Ectodermal cell (in vitro differentiated cells): ENCODE results near the gene NCBP3.

Experiments used
- H3K27ac ChIP-seq: 2 replicates; pipeline ENCODE4 v1.7.0; 2013; ENCODE audit warnings: mild to moderate bottlenecking, low read depth, low read length; ENCODE audit not compliant: insufficient read depth, poor library complexity, severe bottlenecking
- H3K27me3 ChIP-seq: 2 replicates; pipeline ENCODE4 v1.7.0; 2013; ENCODE audit warnings: mild to moderate bottlenecking, low read length; ENCODE audit not compliant: insufficient read depth, control insufficient read depth, poor library complexity, severe bottlenecking
- H3K36me3 ChIP-seq: one replicate; pipeline ENCODE4 v1.7.0; 2013; ENCODE audit warnings: low read length; ENCODE audit not compliant: control insufficient read depth, insufficient read depth
- H3K4me1 ChIP-seq: one replicate; pipeline ENCODE4 v1.7.0; 2013; ENCODE audit warnings: low read length; ENCODE audit not compliant: control insufficient read depth, insufficient read depth
- H3K4me3 ChIP-seq: 2 replicates; pipeline ENCODE4 v1.7.0; 2013; ENCODE audit warnings: low read depth, low read length, control low read depth; ENCODE audit not compliant: insufficient read depth
- H3K9me3 ChIP-seq: 2 replicates; pipeline ENCODE4 v1.7.0; 2013; ENCODE audit warnings: mild to moderate bottlenecking, low read length, moderate library complexity; ENCODE audit not compliant: control insufficient read depth
- WGBS, 2 experiments: methylation state at CpG; one replicate each; pipeline ENCODE4 v1.1.7; 2013; ENCODE audit warnings: missing lambda C conversion rate in 2 of 2; 5-methylcytosine and 5-hydroxymethylcytosine counted together

The NCBP3 gene

GRCh38 chr17:3828852-3829232 is 17.2 kb downstream of the NCBP3 start:
- Histone ChIP-seq H3K27ac (no peak overlapping the region), H3K36me3 (peaks cover 36% of the 10 kb centered on the region), H3K4me3 (no peak overlapping the region), H3K4me1 (no peaks in the 10 kb centered on the region), H3K27me3 (no peaks in the 10 kb centered on the region), H3K9me3 (no peaks in the 10 kb centered on the region)
- 96 to 98% methylated on average over 7 of the region's 7 CpGs for WGBS, 2 experiments

- Histone ChIP-seq H3K36me3 (peaks cover 42% of the 10 kb centered on the region), H3K27ac (no peak overlapping the region), H3K27me3 (no peaks in the 10 kb centered on the region), H3K9me3 (no peaks in the 10 kb centered on the region), H3K4me3 (no peak overlapping the region), H3K4me1 (no peaks in the 10 kb centered on the region)
- WGBS, 2 experiments: 91 to 96% methylated on average over 7 of the region's 7 CpGs
Observed at GRCh38 chr17:3828151-3828851, 17.7 kb downstream of the NCBP3 start.

GRCh38 chr17:3827124-3827773 is 18.8 kb downstream of the NCBP3 start:
- Histone ChIP-seq H3K36me3 (peaks cover 36% of the 10 kb centered on the region), H3K27ac (no peak overlapping the region), H3K27me3 (no peaks in the 10 kb centered on the region), H3K4me3 (no peak overlapping the region), H3K9me3 (no peaks in the 10 kb centered on the region), H3K4me1 (no peaks in the 10 kb centered on the region)
- WGBS, 2 experiments: 75 to 85% methylated on average over 4 to 6 of the region's 6 CpGs

- Histone ChIP-seq H3K9me3 (no peaks in the 10 kb centered on the region), H3K27ac (no peak overlapping the region), H3K4me3 (no peak overlapping the region), H3K27me3 (no peaks in the 10 kb centered on the region), H3K4me1 (no peaks in the 10 kb centered on the region), H3K36me3 (peaks cover 43% of the 10 kb centered on the region)
- WGBS, 2 experiments: 89 to 95% methylated on average over 4 of the region's 4 CpGs
Observed at GRCh38 chr17:3826191-3826590, 19.9 kb downstream of the NCBP3 start.

DNA sequence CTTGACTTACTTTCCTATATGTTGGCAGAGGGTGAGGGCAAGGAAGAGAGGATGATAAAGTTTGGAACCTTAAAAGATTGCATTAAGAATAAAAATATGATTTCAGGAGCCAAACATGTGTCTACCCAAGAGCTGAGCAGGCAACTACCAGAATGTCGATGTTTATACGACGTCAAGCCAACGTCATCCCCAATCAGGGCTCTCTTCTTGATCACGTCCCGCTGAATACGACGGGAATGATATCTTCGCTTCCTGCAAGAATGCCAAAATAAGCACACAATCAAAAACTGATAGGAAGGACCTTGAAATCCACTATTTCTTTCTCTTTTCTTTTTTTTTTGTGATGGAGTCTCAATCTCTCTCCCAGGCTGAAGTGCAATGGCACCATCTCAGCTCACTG is 24.9 kb downstream of the NCBP3 start:
- H3K27me3 ChIP-seq: no peaks in the 10 kb centered on the region
- H3K4me1 ChIP-seq: no peaks in the 10 kb centered on the region
- H3K27ac ChIP-seq: no peak overlapping the region
- 94 to 97% methylated on average over 9 of the region's 9 CpGs for WGBS, 2 experiments
- peaks cover 42% of the 10 kb centered on the region for H3K36me3 ChIP-seq
- no peaks in the 10 kb centered on the region for H3K9me3 ChIP-seq
- H3K4me3 ChIP-seq: no peak overlapping the region

GRCh38 chr17:3818786-3819185 is 27.3 kb downstream of the NCBP3 start:
- no peak overlapping the region for H3K27ac ChIP-seq
- WGBS, 2 experiments: 94 to 95% methylated on average over 6 of the region's 6 CpGs

DNA sequence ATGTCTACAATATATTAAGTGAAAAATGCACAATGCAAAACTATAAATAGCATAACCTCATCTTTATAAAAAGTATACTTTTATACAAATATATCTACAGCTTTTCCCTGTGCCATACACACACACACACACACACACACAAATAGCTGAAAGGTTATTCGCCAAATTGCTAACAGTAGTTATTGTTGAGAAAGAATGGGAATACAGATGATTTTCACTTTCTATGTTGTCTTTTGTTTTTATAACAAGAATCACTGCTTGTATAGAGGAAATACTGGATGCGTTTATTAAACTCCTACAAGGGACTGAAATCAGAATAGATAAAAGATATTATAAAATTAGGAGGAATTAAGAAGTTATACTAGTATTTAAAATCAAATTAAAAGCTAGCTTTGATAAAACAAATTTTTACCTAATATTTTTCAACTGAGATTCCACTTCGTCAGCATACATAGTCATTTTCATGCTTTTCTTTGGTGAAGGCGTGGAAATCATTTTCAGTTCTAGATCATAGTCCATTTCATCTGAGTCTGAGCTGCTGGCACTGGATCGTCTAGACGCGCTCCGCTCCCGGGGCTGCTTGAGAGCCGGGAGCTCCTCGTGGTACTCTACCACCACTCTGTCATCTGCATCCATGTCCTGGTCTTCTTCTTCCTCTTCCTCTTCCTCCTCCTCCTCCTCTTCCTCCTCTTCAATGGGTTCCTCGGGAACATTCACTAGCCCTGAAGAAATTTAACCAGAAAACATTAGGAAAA is 28.0 kb downstream of the NCBP3 start:
- no peak overlapping the region for H3K4me3 ChIP-seq
- H3K4me1 ChIP-seq: no peaks in the 10 kb centered on the region
- no peaks in the 10 kb centered on the region for H3K27me3 ChIP-seq
- H3K9me3 ChIP-seq: no peaks in the 10 kb centered on the region
- WGBS, 2 experiments: 96% methylated on average over 10 to 11 of the region's 12 CpGs
- H3K27ac ChIP-seq: no peak overlapping the region
- H3K36me3 ChIP-seq: peaks cover 39% of the 10 kb centered on the region

More at GRCh38 chr17:3818786-3819185, 27.3 kb downstream of the NCBP3 start:
- H3K36me3 ChIP-seq: peaks cover 37% of the 10 kb centered on the region
- H3K4me1 ChIP-seq: no peaks in the 10 kb centered on the region
- no peaks in the 10 kb centered on the region for H3K27me3 ChIP-seq
- no peak overlapping the region for H3K4me3 ChIP-seq
- no peaks in the 10 kb centered on the region for H3K9me3 ChIP-seq

DNA sequence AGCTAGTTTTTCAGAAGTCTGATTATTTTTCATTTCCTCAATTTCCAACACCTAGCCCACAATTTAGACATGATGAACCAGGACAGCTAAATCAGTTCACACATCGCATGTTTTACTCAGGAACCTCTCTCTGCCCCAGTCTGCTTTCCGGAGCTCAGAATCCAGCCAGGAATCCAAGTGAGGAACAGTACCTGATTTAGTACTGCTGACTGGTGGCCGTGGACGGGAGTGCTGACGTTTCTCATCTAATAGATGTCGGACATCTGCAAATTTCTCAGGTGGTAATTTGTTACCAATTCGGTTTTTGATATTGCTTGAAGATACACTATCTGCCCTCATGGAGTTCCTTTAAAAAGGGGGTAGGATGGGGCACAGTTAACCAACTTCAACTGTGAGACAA is 30.1 kb downstream of the NCBP3 start:
- no peaks in the 10 kb centered on the region for H3K4me1 ChIP-seq
- H3K27ac ChIP-seq: no peak overlapping the region
- H3K36me3 ChIP-seq: peaks cover 50% of the 10 kb centered on the region
- H3K9me3 ChIP-seq: no peaks in the 10 kb centered on the region
- no peak overlapping the region for H3K4me3 ChIP-seq
- H3K27me3 ChIP-seq: no peaks in the 10 kb centered on the region
- WGBS, 2 experiments: 95 to 98% methylated on average over 7 of the region's 7 CpGs

GRCh38 chr17:3815122-3815521 is 30.9 kb downstream of the NCBP3 start:
- H3K27me3 ChIP-seq: no peaks in the 10 kb centered on the region
- H3K4me1 ChIP-seq: no peaks in the 10 kb centered on the region
- no peak overlapping the region for H3K27ac ChIP-seq
- no peak overlapping the region for H3K4me3 ChIP-seq
- peaks cover 54% of the 10 kb centered on the region for H3K36me3 ChIP-seq
- no peaks in the 10 kb centered on the region for H3K9me3 ChIP-seq
- WGBS, 2 experiments: 91 to 98% methylated on average over 5 to 6 of the region's 6 CpGs

- H3K9me3 ChIP-seq: no peaks in the 10 kb centered on the region
- no peaks in the 10 kb centered on the region for H3K4me1 ChIP-seq
- H3K4me3 ChIP-seq: no peak overlapping the region
- H3K36me3 ChIP-seq: peaks cover 52% of the 10 kb centered on the region
- H3K27me3 ChIP-seq: no peaks in the 10 kb centered on the region
- no peak overlapping the region for H3K27ac ChIP-seq
- WGBS, 2 experiments: 94 to 95% methylated on average over 13 of the region's 13 CpGs
Observed at GRCh38 chr17:3814361-3814760, 31.7 kb downstream of the NCBP3 start.
